ENCODE data around the gene ARIH1.

DNA sequence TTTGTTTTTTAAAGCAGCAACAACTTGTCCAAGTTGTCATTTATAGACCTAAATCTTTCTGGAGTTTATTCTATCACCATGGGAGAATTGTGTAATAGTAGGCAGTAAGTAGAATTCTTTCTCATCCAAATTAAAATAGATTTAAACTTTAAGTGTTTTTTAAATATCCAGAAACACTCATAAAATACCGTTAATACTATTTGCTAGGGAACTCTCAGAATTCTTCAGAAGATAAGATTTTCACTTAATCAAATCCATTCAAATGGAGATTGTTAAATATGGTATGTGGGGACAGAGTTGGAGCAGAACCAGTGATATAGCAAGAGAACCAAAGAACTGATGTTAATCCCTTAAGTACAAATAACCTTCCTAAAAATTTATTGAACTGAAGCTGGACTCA, 71.0 kb downstream of the ARIH1 start:
- TF ChIP-seq, protein P1, sequence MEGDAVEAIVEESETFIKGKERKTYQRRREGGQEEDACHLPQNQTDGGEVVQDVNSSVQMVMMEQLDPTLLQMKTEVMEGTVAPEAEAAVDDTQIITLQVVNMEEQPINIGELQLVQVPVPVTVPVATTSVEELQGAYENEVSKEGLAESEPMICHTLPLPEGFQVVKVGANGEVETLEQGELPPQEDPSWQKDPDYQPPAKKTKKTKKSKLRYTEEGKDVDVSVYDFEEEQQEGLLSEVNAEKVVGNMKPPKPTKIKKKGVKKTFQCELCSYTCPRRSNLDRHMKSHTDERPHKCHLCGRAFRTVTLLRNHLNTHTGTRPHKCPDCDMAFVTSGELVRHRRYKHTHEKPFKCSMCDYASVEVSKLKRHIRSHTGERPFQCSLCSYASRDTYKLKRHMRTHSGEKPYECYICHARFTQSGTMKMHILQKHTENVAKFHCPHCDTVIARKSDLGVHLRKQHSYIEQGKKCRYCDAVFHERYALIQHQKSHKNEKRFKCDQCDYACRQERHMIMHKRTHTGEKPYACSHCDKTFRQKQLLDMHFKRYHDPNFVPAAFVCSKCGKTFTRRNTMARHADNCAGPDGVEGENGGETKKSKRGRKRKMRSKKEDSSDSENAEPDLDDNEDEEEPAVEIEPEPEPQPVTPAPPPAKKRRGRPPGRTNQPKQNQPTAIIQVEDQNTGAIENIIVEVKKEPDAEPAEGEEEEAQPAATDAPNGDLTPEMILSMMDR (conservative IDR thresholded peaks at IDR 0.05; ENCODE audit: low read depth, low read length) = no peak
- no peak for TF ChIP-seq EZH2phosphoT487 (IDR thresholded peaks at IDR 0.05; ENCODE audit: borderline replicate concordance, low read length)
